ENCODE results near the gene THSD4.

Gene THSD4

GRCh38 chr15:71820127-71820526 is 704.9 kb downstream of the THSD4 start:
- H3K9me3 Mint-ChIP-seq = peaks cover 18 to 24% of the 10 kb centered on the region in 2 donors
- H3K4me3 Mint-ChIP-seq = no peak overlapping the region

GRCh38 chr15:71821547-71822129 is 706.4 kb downstream of the THSD4 start:
- no peak for ATAC-seq (replicated peaks)
- no peak for DNase-seq
- Mint-ChIP-seq H3K36me3 (peaks cover 46 to 61% of the 10 kb centered on the region in 2 donors), H3K4me1 (no peaks in the 10 kb centered on the region), H3K27me3 (no peaks in the 10 kb centered on the region), H3K9me3 (peaks cover 18 to 24% of the 10 kb centered on the region in 2 donors), H3K4me3 (no peak overlapping the region), H3K27ac (no peak overlapping the region)

More at GRCh38 chr15:71820127-71820526, 704.9 kb downstream of the THSD4 start:
- ATAC-seq (replicated peaks) = no peak
- no peak overlapping the region for H3K27ac Mint-ChIP-seq
- no peak for DNase-seq
- H3K4me1 Mint-ChIP-seq = no peaks in the 10 kb centered on the region
- H3K27me3 Mint-ChIP-seq = no peaks in the 10 kb centered on the region
- H3K36me3 Mint-ChIP-seq = peaks cover 35 to 47% of the 10 kb centered on the region in 2 donors

- Mint-ChIP-seq H3K36me3 (peaks cover 58 to 75% of the 10 kb centered on the region in 2 donors), H3K4me3 (no peak overlapping the region), H3K9me3 (peaks cover 16 to 24% of the 10 kb centered on the region in 2 donors), H3K27me3 (no peaks in the 10 kb centered on the region), H3K27ac (no peak overlapping the region), H3K4me1 (no peaks in the 10 kb centered on the region)
- no peak for ATAC-seq (replicated peaks)
- no peak for DNase-seq
These were observed 707.8 kb downstream of the THSD4 start for GRCh38 chr15:71822890-71823630.

GRCh38 chr15:71823801-71824200 is 708.5 kb downstream of the THSD4 start:
- ATAC-seq (replicated peaks) (no peak), DNase-seq (no peak)
- H3K4me3 Mint-ChIP-seq = no peak overlapping the region
- peaks cover 65 to 78% of the 10 kb centered on the region in 2 donors for H3K36me3 Mint-ChIP-seq
- no peak overlapping the region for H3K27ac Mint-ChIP-seq
- no peaks in the 10 kb centered on the region for H3K27me3 Mint-ChIP-seq
- H3K9me3 Mint-ChIP-seq = peaks cover 16 to 19% of the 10 kb centered on the region in 2 donors
- H3K4me1 Mint-ChIP-seq = no peaks in the 10 kb centered on the region

- H3K4me1 Mint-ChIP-seq = no peaks in the 10 kb centered on the region
- H3K9me3 Mint-ChIP-seq = peaks cover 14 to 15% of the 10 kb centered on the region in 2 donors
- H3K36me3 Mint-ChIP-seq = peaks cover 77 to 92% of the 10 kb centered on the region in 2 donors
- H3K4me3 Mint-ChIP-seq = no peak overlapping the region
- ATAC-seq (replicated peaks) (no peak), DNase-seq (no peak)
- no peak overlapping the region for H3K27ac Mint-ChIP-seq
- no peaks in the 10 kb centered on the region for H3K27me3 Mint-ChIP-seq
These were observed 709.9 kb downstream of the THSD4 start for GRCh38 chr15:71825021-71825730.

GRCh38 chr15:71826196-71826595 is 710.9 kb downstream of the THSD4 start:
- DNase-seq (no peak), ATAC-seq (replicated peaks) (no peak)
- no peaks in the 10 kb centered on the region for H3K4me1 Mint-ChIP-seq
- H3K9me3 Mint-ChIP-seq = peaks cover 12 to 14% of the 10 kb centered on the region in 2 donors
- H3K27ac Mint-ChIP-seq = no peak overlapping the region
- H3K4me3 Mint-ChIP-seq = no peak overlapping the region
- no peaks in the 10 kb centered on the region for H3K27me3 Mint-ChIP-seq
- H3K36me3 Mint-ChIP-seq = peaks cover 75 to 86% of the 10 kb centered on the region in 2 donors

- no peak for ATAC-seq (replicated peaks)
- Mint-ChIP-seq H3K4me3 (no peak overlapping the region), H3K9me3 (no peaks in the 10 kb centered on the region), H3K27ac (no peak overlapping the region), H3K36me3 (peaks cover 45 to 51% of the 10 kb centered on the region in 2 donors), H3K27me3 (no peaks in the 10 kb centered on the region), H3K4me1 (no peaks in the 10 kb centered on the region)
- no peak for DNase-seq
These were observed 715.7 kb downstream of the THSD4 start for GRCh38 chr15:71830981-71831380.
